AG09309 (cell line): ENCODE data around the gene NRAP.

Experiments used
- DNase-seq: peaks from one replicate; pipeline ENCODE4 v3.0.0-alpha.2; 2010; ENCODE audit warnings: low read depth
- H3K4me3 ChIP-seq: 2 replicates; pipeline ENCODE4 v1.5.1; 2011; ENCODE audit warnings: mild to moderate bottlenecking, low read depth, low read length, moderate library complexity; ENCODE audit not compliant: control insufficient read depth
- TF ChIP-seq, protein P1 (sequence below): IDR thresholded peaks from 2 replicates; pipeline ENCODE4 v1.5.1; 2011; ENCODE audit warnings: mild to moderate bottlenecking, low read depth, low read length, inconsistent platforms; ENCODE audit not compliant: insufficient read depth, control insufficient read depth; ENCODE audit errors: missing control alignments

NRAP gene, protein sequence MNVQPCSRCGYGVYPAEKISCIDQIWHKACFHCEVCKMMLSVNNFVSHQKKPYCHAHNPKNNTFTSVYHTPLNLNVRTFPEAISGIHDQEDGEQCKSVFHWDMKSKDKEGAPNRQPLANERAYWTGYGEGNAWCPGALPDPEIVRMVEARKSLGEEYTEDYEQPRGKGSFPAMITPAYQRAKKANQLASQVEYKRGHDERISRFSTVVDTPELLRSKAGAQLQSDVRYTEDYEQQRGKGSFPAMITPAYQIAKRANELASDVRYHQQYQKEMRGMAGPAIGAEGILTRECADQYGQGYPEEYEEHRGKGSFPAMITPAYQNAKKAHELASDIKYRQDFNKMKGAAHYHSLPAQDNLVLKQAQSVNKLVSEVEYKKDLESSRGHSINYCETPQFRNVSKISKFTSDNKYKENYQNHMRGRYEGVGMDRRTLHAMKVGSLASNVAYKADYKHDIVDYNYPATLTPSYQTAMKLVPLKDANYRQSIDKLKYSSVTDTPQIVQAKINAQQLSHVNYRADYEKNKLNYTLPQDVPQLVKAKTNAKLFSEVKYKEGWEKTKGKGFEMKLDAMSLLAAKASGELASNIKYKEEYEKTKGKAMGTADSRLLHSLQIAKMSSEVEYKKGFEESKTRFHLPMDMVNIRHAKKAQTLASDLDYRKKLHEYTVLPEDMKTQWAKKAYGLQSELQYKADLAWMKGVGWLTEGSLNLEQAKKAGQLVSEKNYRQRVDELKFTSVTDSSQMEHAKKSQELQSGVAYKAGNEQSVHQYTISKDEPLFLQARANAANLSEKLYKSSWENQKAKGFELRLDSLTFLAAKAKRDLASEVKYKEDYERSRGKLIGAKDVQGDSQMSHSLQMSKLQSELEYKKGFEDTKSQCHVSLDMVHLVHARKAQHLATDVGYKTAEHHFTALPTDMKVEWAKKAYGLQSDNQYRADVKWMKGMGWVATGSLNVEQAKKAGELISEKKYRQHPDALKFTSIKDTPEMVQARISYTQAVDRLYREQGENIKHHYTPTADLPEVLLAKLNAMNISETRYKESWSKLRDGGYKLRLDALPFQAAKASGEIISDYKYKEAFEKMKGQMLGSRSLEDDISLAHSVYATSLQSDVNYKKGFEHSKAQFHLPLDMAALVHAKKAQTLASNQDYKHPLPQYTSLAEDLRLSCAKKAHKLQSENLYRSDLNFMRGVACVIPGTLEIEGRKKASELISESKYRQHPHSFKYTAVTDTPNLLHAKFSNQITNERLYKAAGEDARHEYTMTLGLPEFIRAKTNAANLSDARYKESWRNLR (N-terminal part only)

DNA sequence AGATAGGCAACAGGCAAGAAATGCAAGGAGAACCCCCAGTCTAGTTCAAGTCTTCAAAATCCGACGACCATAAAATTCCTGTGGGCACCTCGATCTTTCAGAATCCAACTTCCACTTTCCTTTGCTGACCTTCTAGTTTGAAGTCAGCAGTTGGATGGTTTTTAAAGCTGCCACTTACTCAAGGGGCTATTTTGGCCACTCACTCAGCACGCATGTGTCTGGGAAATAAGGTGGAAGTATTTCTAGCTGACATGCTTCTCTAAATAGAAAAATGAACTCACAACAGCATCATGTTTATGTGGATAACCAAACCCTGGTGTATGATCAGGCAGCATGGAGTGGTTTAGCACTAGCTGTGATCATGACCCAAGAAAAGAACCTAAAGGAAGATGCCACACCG is at the start of gene NRAP:
Gene NRAP (minus strand): TSS at position 134 of the 400 bp plus-strand sequence. CDS start 159 bp downstream, outside the sequence.
- TF ChIP-seq, protein P1, sequence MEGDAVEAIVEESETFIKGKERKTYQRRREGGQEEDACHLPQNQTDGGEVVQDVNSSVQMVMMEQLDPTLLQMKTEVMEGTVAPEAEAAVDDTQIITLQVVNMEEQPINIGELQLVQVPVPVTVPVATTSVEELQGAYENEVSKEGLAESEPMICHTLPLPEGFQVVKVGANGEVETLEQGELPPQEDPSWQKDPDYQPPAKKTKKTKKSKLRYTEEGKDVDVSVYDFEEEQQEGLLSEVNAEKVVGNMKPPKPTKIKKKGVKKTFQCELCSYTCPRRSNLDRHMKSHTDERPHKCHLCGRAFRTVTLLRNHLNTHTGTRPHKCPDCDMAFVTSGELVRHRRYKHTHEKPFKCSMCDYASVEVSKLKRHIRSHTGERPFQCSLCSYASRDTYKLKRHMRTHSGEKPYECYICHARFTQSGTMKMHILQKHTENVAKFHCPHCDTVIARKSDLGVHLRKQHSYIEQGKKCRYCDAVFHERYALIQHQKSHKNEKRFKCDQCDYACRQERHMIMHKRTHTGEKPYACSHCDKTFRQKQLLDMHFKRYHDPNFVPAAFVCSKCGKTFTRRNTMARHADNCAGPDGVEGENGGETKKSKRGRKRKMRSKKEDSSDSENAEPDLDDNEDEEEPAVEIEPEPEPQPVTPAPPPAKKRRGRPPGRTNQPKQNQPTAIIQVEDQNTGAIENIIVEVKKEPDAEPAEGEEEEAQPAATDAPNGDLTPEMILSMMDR = no peak
- DNase-seq = no peak

DNA sequence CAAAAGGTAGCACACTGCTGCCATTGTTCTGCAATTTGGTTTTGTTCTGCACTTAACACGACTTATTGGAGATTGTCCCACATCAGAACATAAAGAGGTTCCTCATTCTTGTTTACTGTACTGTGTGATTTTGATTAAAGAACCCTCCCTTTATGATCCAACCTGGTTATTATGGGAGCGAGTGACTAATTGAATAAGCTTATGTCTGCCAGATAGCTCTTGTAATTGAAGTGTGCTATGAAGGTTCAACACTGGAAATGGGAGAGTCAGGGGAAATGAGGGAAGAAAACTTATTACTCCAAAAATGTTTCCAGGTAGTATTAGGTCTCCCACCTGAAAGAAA is 49.8 kb upstream of the NRAP start:
- DNase-seq = no peak
- no peak overlapping the region for H3K4me3 ChIP-seq
- TF ChIP-seq, protein P1 = no peak

More for the DNA sequence above, at the start of gene NRAP:
- H3K4me3 ChIP-seq = no peak within 1 kb of the TSS

DNA sequence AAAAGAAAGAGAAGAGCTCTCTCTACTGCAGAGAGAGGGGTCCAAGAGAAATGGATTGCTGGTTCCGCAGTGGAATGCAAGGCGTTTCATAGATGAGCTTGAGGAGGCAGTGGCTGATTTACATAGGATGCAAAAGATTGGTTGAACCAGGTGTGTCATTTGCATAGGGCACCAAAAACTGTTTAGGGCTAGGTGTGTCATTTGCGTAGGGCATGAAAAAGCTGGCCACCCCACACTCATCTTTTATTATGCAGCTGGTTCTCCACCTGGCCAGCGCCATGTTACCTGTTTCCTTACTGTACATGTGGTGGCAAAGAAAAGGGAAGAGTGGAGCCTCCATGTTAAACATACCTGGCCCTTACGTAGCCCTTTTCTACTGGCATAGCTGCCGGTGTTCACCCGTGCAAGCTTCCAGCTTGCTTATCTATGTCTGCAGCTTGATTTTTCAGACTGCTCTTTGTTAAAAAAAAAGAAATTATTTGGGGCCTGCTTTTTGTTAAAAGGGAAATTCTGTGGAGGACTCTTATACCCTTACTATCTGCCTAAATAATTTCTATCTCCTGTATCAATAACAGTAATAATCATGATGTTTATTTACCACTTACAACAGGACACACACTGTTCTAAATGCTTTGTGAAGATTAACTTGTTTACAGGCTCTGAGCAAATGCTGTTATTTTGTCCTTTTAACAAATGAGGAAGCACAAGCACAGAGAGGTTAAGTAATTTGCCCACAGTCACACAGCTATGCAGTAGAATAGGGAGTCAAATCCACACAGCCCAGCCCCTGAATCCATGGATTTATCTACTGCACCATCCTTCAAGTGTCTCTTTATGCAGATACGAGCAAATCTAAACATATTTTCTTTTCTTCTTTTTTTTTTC is 49.2 kb upstream of the NRAP start:
- TF ChIP-seq, protein P1 = no peak
- DNase-seq = no peak
- H3K4me3 ChIP-seq = no peak overlapping the region

DNA sequence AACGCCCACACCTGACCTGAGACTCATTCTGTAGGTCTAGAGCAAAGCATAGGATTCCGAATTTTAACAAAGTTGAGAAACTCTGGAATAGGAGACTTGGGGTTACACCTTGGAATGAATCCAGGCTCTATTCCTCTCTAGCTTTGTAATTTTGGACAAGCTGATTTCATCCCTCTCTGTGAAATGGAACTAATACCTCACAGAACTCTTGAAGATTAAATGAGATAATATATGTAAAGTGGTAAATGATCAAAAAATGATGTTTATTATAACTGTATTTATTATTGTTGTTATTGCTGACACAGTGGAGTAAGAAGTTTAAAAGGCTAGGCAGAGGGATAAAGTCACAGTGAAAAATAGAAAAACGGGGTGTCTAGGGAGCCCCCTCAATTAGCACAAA is 48.2 kb upstream of the NRAP start:
- TF ChIP-seq, protein P1 = no peak
- H3K4me3 ChIP-seq = no peak overlapping the region
- DNase-seq = no peak

DNA sequence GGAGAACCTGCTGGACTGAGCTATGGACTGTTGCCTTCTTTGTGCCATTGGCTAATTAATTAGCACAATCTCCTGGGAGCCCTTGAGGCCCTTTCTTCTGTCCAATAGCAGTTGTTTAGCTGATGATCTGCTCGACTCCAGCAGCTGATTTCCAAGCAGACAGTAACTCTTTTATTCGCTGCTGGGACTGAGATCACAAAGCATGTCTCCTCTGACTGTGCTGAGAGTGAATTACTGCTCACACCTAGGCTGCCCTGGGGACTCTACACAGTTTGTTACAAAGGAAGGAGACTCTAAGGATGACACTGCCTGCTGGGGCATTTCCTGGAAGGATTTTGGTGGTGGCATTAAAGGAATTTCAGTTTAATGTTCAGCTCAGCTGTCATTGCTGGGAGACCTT is 47.3 kb upstream of the NRAP start:
- no peak overlapping the region for H3K4me3 ChIP-seq
- DNase-seq = no peak

More for the DNA sequence above, 47.3 kb upstream of the NRAP start:
- TF ChIP-seq, protein P1 = no peak
